ENCODE data around the gene SNAP23. TPM values are rescaled to one million over a fixed set of nuclear protein-coding genes. Genes with fewer than 3 reads are reported as not detected.

Gene SNAP23
- total RNA-seq, 1 donor from 2014 or later, result 68.4 TPM

GRCh38 chr15:42528970-42529369 lies 33.5 kb downstream of the SNAP23 start:
- peaks cover 22% of the 10 kb centered on the region for H3K36me3 Mint-ChIP-seq
- H3K27ac Mint-ChIP-seq, result no peak overlapping the region
- no peak for TF ChIP-seq CTCF (conservative IDR thresholded peaks at IDR 0.05)
- H3K4me1 Mint-ChIP-seq (ENCODE audit: unreplicated experiment), result no peaks in the 10 kb centered on the region
- no peaks in the 10 kb centered on the region for H3K9me3 Mint-ChIP-seq
- H3K27me3 Mint-ChIP-seq, result no peaks in the 10 kb centered on the region
- no peak for DNase-seq (ENCODE audit: extremely low spot score, unreplicated experiment)
- no peak overlapping the region for H3K4me3 Mint-ChIP-seq

DNA sequence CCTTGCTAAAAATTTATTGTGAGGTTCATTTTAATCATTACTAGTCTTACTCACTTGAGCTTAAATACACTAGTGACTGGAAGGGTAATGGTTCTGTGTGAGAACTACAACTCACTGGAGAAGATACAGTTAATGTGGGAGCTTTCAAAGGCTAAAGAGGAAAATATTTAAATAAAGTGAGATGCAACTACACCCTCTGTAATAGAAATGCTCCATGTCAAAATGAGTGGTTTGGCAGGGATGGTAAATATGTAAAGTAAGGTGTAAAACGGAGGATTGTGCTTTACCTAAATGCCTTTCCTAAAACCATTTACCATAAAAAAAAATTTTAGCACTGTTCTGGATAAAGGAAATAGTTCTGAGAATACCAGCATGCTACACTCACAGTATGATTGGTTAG lies 37.8 kb downstream of the SNAP23 start:
- no peak for DNase-seq (ENCODE audit: extremely low spot score, unreplicated experiment)
- TF ChIP-seq CTCF (conservative IDR thresholded peaks at IDR 0.05), result no peak
- Mint-ChIP-seq H3K4me3 (no peak overlapping the region), H3K9me3 (no peaks in the 10 kb centered on the region), H3K27ac (no peak overlapping the region), H3K4me1 (ENCODE audit: unreplicated experiment) (no peaks in the 10 kb centered on the region), H3K27me3 (no peaks in the 10 kb centered on the region), H3K36me3 (peaks cover 27% of the 10 kb centered on the region)

- Mint-ChIP-seq H3K27ac (no peak overlapping the region), H3K36me3 (peaks cover 8% of the 10 kb centered on the region), H3K4me3 (no peak overlapping the region), H3K4me1 (ENCODE audit: unreplicated experiment) (peaks cover 25% of the 10 kb centered on the region), H3K27me3 (no peaks in the 10 kb centered on the region), H3K9me3 (no peaks in the 10 kb centered on the region)
- DNase-seq (ENCODE audit: extremely low spot score, unreplicated experiment), result no peak
- no peak for TF ChIP-seq CTCF (conservative IDR thresholded peaks at IDR 0.05)
Measured at GRCh38 chr15:42544853-42545629, 49.6 kb downstream of the SNAP23 start.

GRCh38 chr15:42547918-42548248 lies 52.4 kb downstream of the SNAP23 start:
- Mint-ChIP-seq H3K36me3 (peaks cover 4% of the 10 kb centered on the region), H3K9me3 (no peaks in the 10 kb centered on the region), H3K4me1 (ENCODE audit: unreplicated experiment) (peaks cover 31% of the 10 kb centered on the region), H3K27me3 (no peaks in the 10 kb centered on the region), H3K27ac (peak overlapping the region; percentile 96), H3K4me3 (peak overlapping the region; percentile 97)
- no peak for TF ChIP-seq CTCF (conservative IDR thresholded peaks at IDR 0.05)
- no peak for DNase-seq (ENCODE audit: extremely low spot score, unreplicated experiment)

DNA sequence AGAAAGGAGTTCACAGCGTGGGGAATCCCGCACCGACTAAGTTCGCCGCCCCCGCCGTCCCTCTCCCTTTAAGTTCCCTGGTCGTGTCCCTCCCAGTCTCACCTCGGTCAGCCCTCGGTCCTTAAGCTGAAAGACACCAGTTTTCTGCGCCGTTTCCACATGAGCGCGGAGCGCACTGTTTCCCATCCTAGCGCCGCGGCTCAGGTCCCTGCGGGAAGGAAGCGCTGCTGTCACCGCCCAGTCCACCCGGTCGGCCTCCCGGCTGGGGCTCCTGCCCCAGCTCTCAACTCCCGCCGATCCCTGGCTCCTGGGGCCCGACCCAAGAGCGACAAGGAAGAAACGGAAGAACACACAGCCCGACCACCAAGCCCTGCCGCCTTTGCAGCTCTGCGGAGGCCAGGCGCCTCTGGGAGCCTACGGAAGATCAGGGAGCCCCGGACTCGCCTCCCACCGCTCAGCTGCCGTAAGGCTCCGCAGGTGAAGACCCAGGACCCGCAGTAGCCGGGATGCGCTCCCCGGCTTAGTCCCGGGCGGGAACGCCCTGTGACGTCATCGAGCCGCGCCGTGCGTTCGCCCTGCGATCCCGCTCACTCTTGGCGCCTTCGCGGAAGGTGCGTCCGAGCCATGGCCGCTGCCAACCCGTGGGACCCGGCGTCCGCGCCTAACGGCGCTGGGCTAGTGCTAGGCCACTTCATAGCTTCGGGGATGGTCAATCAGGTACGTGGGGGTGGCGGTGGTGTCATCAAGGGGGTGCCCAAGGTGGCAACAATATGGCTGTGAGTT lies 53.0 kb downstream of the SNAP23 start, which contains the start of the genes HAUS2 and LRRC57:
Gene HAUS2, plus strand, starts transcription at position 590 of the 783 bp plus-strand sequence. Its CDS starts 35 bp downstream, at position 625.
Gene LRRC57, minus strand, starts transcription at position 545 of the 783 bp plus-strand sequence. Its CDS starts 359 bp downstream, at position 186.
- Mint-ChIP-seq H3K4me3 (peak within 1 kb of the TSS; percentile 97), H3K27me3 (no peaks in the 10 kb centered on the region), H3K9me3 (no peaks in the 10 kb centered on the region), H3K36me3 (peaks cover 4% of the 10 kb centered on the region), H3K27ac (peak within 1 kb of the TSS; percentile 96), H3K4me1 (ENCODE audit: unreplicated experiment) (peaks cover 31% of the 10 kb centered on the region)
- no peak for TF ChIP-seq CTCF (conservative IDR thresholded peaks at IDR 0.05)
- peak; percentile 93 for DNase-seq (ENCODE audit: extremely low spot score, unreplicated experiment)

All from type B pancreatic cell (in vitro differentiated cells).